K562 (cell line): Measurements from ENCODE around the gene CEP76. TPM values are rescaled to one million over a fixed set of nuclear protein-coding genes. Genes with fewer than 3 reads are reported as not detected.

ENCODE experiments used
- FOXJ2 ChIP-seq: fragments of 200-800 bp; sonication (Bioruptor generic); IDR thresholded peaks from 2 replicates; pipeline ENCODE4 v1.6.1; 2016; ENCODE audit warnings: missing genetic modification characterization, missing compliant biosample characterization
- FOXK2 ChIP-seq, 2 experiments: fragments of 450-650 bp; IDR thresholded peaks in 1 of 2; conservative IDR thresholded peaks in 1 of 2; 2 replicates each; pipeline ENCODE4 v1.6.1; 2016; ENCODE audit warnings: low read depth in 2 of 2, mild to moderate bottlenecking in 1 of 2
- PATZ1 ChIP-seq: fragments of 250-450 bp; sonication (Bioruptor Pico); IDR thresholded peaks from 2 replicates; pipeline ENCODE4 v1.5.0; 2020; ENCODE audit warnings: mild to moderate bottlenecking, borderline replicate concordance
- PCBP1 ChIP-seq: fragments of 200-400 bp; formaldehyde crosslinking; IDR thresholded peaks from 2 replicates; pipeline ENCODE4 v1.6.1; 2018; ENCODE audit warnings: mild to moderate bottlenecking, low read depth, low read length; ENCODE audit not compliant: poor library complexity, severe bottlenecking
- RAD21 ChIP-seq, 2 experiments: fragments of 250-450 bp in 1 of 2; fragments of 450-650 bp in 1 of 2; sonication (Bioruptor Pico) in 1 of 2; formaldehyde crosslinking in 1 of 2; IDR thresholded peaks in 1 of 2; conservative IDR thresholded peaks in 1 of 2; 2 replicates each; pipeline versions ENCODE4 v1.4.0 to v1.8.0; 2020 to 2022; ENCODE audit warnings: mild to moderate bottlenecking in 2 of 2, moderate library complexity in 1 of 2
- REST ChIP-seq, 2 experiments: fragments of 450-650 bp; formaldehyde crosslinking in 1 of 2; IDR thresholded peaks; 2 replicates each; pipeline versions ENCODE4 v1.4.0 to v1.6.1; 2014 to 2020; ENCODE audit warnings: mild to moderate bottlenecking in 2 of 2, borderline replicate concordance in 1 of 2, low read depth in 1 of 2
- SMC3 ChIP-seq: conservative IDR thresholded peaks from 2 replicates; pipeline ENCODE4 v1.6.1; 2011; ENCODE audit warnings: low read depth, low read length, improper control_type of control experiment; ENCODE audit not compliant: insufficient read depth
- ZNF316 ChIP-seq: fragments of 450-650 bp; IDR thresholded peaks from 2 replicates; pipeline ENCODE4 v1.6.1; 2016
- ZNF384 ChIP-seq: IDR thresholded peaks from 2 replicates; pipeline ENCODE4 v1.6.1; 2012; ENCODE audit warnings: low read depth, low read length, improper control_type of control experiment
- polyA plus RNA-seq, 8 experiments: library from polyadenylated mRNA; depleted of rRNA in 4 of 8; stranded (reverse) in 5 of 8; unstranded in 3 of 8; fragments of >200 nt; fragmentation: Nextera tagmentation in 2 of 8; fragmentation: Illumina TruSeq in 1 of 8; extraction: Ambion mirVana in 2 of 8; extraction: Trizol in 1 of 8; gene quantifications; 2 replicates each; pipeline versions ENCODE4 v1.2.1 to v1.2.3, GENCODE V29; 2011 to 2014; ENCODE audit warnings: inconsistent platforms in 1 of 8, missing spikeins in 1 of 8
- total RNA-seq, 7 experiments: library from RNA; depleted of rRNA in 6 of 7; stranded (reverse); fragments of >200 nt in 6 of 7; fragmentation: Illumina TruSeq in 2 of 7; extraction: Trizol in 2 of 7; gene quantifications; 2 replicates each; pipeline versions ENCODE4 v1.2.1 to v1.2.3, GENCODE V29; 2011 to 2021; ENCODE audit warnings: low replicate concordance in 1 of 7
- TF ChIP-seq, protein P1 (sequence below), 3 experiments: IDR thresholded peaks in 2 of 3; conservative IDR thresholded peaks in 1 of 3; 2 replicates each; pipeline ENCODE4 v1.5.1; 2011 to 2012; ENCODE audit warnings: low read length in 3 of 3, mild to moderate bottlenecking in 3 of 3, control low read depth in 2 of 3, improper control_type of control experiment in 1 of 3, inconsistent platforms in 1 of 3, low read depth in 1 of 3, mixed read lengths in 1 of 3, moderate library complexity in 1 of 3; ENCODE audit not compliant: insufficient read depth in 2 of 3

Gene CEP76
- total and polyA plus RNA-seq, 9 of the 15 experiments (the other 6 are each of a cell fraction or from before 2014, with no cell fraction given): 5.3 to 27.3 (median 19.3) TPM

GRCh38 chr18:12659904-12660605 is 42.5 kb downstream of the CEP76 start (continued):
- TF ChIP-seq REST (IDR thresholded peaks at IDR 0.05; ENCODE audit: borderline replicate concordance): peak; percentile 87
- no peak for TF ChIP-seq REST (CRISPR knock-in tag; IDR thresholded peaks at IDR 0.05; ENCODE audit: low read depth)
- TF ChIP-seq SMC3: peak; percentile 84
- TF ChIP-seq ZNF384: peak; percentile 80
- TF ChIP-seq PATZ1 (CRISPR knock-in tag): no peak
- 0 out of 2 replicates have a peak, but pooled peaks have one; percentile 23 for TF ChIP-seq FOXJ2 (tag)
- peak; percentile 96 for TF ChIP-seq RAD21 (CRISPR knock-in tag; conservative IDR thresholded peaks at IDR 0.05 in 1 of 2, IDR thresholded peaks at IDR 0.05 in 1 of 2)
- TF ChIP-seq, protein P1, sequence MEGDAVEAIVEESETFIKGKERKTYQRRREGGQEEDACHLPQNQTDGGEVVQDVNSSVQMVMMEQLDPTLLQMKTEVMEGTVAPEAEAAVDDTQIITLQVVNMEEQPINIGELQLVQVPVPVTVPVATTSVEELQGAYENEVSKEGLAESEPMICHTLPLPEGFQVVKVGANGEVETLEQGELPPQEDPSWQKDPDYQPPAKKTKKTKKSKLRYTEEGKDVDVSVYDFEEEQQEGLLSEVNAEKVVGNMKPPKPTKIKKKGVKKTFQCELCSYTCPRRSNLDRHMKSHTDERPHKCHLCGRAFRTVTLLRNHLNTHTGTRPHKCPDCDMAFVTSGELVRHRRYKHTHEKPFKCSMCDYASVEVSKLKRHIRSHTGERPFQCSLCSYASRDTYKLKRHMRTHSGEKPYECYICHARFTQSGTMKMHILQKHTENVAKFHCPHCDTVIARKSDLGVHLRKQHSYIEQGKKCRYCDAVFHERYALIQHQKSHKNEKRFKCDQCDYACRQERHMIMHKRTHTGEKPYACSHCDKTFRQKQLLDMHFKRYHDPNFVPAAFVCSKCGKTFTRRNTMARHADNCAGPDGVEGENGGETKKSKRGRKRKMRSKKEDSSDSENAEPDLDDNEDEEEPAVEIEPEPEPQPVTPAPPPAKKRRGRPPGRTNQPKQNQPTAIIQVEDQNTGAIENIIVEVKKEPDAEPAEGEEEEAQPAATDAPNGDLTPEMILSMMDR (IDR thresholded peaks at IDR 0.05 in 2 of 3, conservative IDR thresholded peaks at IDR 0.05 in 1 of 3; ENCODE audit: insufficient read depth in 2 of 3, low read depth in 1 of 3, low read length in 3 of 3): peak; percentile 65 to 93 (median 86)
- TF ChIP-seq FOXK2 (conservative IDR thresholded peaks at IDR 0.05 in 1 of 2, IDR thresholded peaks at IDR 0.05 in 1 of 2; ENCODE audit: low read depth in 2 of 2): peak; percentile 43 to 48; a peak in 1 of 4 replicates
- TF ChIP-seq PCBP1: no peak
- TF ChIP-seq ZNF316: no peak
